GM19372 (cell line): Measurements from ENCODE around the gene NEU3.
A peak's percentile ranks its signal among the peaks of the same experiment; 100 is the strongest.
"Not testable (repeated sequence)": the region's sequence is repeated elsewhere in the genome, so short reads cannot be mapped to it uniquely, and the experiment has no call there.

ENCODE experiments used
- ATAC-seq: cut with Tn5 transposase; IDR thresholded peaks from one replicate; pipeline ENCODE4 v1.9.1; 2021; ENCODE audit warnings: mild to moderate bottlenecking, low read depth, moderate library complexity; ENCODE audit not compliant: unreplicated experiment

NEU3 gene

DNA sequence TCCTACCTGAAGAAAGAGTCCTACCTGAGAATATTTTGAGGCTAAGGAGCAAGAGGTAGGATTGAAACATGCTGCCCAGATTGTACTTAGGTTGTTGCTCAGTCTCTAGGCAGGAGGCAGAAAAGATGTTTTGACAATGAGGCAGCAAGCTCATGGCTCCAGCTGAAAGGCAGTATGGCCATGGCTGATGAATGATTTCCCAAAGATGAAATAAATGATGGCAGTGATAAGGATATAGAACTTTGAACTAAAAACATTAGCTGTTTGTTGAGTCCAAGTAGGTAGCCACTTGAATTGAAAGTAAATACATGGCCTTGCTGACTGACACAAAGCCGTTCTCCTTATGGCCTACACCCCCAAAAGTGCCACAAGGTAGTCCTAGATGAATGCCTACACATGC, 6.8 kb upstream of the NEU3 start:
- ATAC-seq, result no peak

DNA sequence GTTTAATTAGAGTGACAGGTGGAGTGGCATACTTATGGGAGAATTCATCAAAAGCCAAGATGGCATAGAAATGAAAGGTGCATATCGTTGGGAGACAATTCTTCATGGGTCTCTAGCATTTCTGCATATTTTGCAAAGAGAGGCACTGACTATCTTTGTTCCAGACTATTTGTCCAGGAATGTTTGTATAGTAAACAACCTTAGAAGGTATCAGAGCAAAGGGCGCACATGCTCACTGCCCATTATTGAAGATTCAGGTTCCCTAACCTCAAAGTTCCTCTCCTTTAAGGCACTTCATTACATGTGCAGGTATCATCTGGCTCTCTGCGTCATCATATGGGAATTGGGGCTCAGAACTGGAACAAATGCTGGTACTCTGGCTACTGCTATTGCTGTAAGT, 4.7 kb upstream of the NEU3 start:
- no peak for ATAC-seq

DNA sequence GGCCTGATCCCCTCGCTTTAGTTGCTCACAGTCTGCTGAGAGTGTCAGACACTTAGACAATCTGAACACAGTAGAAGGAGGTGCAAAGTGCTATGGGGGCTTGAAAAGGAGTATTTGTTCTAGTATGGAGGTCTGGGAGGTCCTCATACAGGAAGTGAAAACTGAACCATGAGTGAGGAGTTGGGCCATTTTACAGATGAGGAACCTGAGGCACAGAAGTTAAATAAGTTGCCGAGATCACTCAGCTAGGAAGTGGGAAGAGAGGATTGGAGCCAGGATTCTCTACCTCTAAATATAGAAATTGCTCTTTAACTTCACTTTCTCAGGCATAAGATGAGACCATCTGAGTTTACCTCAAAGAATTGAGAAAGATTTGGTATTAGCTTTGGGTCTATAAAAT, 4.0 kb upstream of the NEU3 start:
- ATAC-seq, result no peak

DNA sequence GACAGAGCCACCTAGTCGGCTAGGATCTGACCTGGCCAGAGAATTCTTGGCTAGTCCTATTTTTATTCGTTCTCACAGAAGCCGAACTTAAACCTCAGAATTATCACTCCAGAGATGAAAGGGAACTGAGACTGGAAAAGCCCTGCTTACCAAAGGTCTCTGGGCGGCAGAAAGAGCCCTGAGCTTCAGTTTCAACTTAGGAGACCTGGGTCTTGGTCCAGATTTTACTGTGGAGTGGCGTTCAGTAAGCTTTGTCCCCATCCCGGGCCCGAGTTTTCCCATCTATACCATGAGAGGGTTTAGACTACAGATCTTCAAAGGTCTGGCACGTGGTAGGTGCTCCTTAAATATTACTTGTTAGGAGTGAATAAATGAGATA, 516 bp downstream of the NEU3 start:
- ATAC-seq, result peak; percentile 9

- ATAC-seq, result not testable (repeated sequence)
These were observed 1.4 kb downstream of the NEU3 start for GRCh38 chr11:74990150-74990549.

DNA sequence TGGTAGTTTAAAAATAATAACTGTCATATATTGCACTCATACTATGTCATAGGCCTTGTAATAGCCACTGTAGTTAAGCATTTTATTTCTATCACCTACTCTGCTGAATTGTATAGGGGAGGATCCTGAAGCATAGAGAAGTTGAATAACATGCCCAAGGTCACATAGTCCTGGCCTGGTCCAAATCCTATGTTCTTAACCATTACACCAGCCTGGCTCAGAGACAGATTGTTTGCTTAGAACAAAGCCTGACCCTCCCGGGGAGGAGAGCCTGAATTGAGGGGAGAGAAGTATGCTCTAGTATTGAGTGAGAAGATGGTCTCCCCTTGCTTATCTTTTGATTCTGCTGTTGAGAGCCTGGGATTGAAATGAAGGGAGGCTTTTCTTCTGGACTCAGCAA, 2.2 kb downstream of the NEU3 start:
- no peak for ATAC-seq

GRCh38 chr11:74992852-74993251, 4.1 kb downstream of the NEU3 start:
- no peak for ATAC-seq

GRCh38 chr11:75000975-75001354, 12.2 kb downstream of the NEU3 start:
- no peak for ATAC-seq

GRCh38 chr11:75001686-75002085, 13.0 kb downstream of the NEU3 start:
- ATAC-seq, result no peak

- no peak for ATAC-seq
These were observed 13.8 kb downstream of the NEU3 start for GRCh38 chr11:75002516-75002915.

- no peak for ATAC-seq
These were observed 15.5 kb downstream of the NEU3 start for GRCh38 chr11:75004215-75004614.

DNA sequence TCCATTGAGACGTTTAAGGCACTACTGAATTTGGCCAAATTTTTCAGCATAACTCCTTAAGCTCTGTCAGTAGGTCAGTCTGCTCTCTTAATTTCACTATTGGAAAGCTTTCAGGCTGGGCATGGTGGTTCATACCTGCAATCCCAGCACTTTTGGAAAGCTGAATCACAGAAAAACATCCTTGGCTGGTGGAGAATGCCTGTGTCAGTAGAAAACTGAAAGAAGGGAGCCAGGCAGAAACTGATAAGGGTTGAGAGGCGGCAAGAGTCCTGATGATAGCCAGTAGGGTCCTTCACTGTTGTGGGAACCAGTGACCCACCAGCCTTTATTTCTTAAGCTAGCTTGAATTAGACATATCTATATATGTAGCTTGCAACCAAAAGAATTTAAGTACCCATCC, 22.6 kb downstream of the NEU3 start:
- ATAC-seq, result no peak

DNA sequence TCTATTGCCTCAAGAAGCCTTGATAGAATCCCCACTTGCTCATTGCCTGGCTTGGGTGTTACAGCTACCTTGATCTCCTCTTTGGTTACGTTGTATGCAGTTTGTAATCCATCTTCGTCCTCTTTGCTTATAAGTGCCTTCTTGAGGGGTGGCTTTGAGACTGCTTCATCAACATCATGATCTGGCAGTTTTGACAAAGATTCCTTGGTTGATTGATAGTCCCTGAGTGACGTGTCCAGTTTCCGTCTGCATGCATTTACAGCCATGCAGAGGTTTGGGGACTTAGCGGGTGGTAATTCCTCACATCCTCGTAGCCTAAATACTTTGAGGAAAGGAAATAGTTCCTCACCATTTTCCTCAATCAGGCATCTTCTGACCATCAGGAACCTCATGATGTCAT, 23.1 kb downstream of the NEU3 start:
- ATAC-seq, result no peak

- ATAC-seq, result no peak
These were observed 24.3 kb downstream of the NEU3 start for GRCh38 chr11:75013051-75013450.

- no peak for ATAC-seq
These were observed 25.4 kb downstream of the NEU3 start for GRCh38 chr11:75014129-75014528.

DNA sequence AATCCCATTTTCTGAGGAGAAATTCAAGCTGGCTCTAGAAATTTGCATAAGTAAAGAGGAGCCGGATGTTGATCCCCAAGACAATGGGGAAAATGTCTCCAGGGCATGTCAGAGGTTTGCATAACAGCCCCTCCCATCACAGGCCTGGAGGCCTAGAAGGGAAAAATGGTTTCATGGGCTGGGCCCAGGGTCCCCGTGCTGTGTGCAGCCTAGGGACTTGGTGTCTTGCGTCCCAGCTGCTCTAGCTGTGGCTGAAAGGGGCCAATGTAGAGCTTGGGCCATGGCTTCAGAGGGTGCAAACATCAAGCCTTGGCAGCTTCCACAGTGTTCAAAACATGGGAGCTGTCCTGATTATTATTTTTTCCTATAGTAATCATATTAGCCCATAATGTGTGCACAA, 30.5 kb downstream of the NEU3 start:
- ATAC-seq, result not testable (repeated sequence)

- not testable (repeated sequence) for ATAC-seq
These were observed 31.6 kb downstream of the NEU3 start for GRCh38 chr11:75020328-75020727.

- peak; percentile 38 for ATAC-seq
These were observed 33.6 kb downstream of the NEU3 start for GRCh38 chr11:75022296-75022695.

- peak; percentile 88 for ATAC-seq
These were observed 34.1 kb downstream of the NEU3 start for GRCh38 chr11:75022759-75023396.

DNA sequence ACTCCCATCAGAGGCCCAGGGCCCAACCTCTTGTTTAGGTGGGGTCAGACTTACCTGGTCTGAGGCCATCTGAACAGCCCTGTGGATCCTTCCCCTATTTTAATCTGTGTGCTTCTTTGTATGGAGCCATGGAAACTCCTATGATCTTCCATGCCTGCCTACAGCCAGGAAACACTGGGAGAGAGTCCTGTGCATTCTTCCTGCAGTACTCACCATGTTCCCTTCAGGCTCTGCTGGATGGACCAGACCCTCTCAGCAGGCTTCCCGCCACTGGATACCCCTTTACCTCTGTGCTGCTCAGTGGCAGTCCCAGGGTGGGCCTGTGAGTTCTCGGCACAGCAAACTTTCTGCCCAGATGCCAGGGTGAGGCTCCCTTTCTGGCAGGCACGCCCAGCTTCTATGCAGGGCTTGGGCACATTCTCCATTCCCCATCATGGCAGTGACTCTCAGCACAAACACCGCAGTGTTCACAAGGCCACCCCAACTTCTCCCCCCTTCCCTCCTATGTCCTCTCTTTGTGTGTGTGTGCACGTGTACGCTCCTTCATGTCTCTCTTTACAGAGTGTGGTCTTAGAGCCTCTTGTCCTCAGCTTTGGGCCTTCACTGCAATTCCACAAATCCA, 34.8 kb downstream of the NEU3 start:
- no peak for ATAC-seq

DNA sequence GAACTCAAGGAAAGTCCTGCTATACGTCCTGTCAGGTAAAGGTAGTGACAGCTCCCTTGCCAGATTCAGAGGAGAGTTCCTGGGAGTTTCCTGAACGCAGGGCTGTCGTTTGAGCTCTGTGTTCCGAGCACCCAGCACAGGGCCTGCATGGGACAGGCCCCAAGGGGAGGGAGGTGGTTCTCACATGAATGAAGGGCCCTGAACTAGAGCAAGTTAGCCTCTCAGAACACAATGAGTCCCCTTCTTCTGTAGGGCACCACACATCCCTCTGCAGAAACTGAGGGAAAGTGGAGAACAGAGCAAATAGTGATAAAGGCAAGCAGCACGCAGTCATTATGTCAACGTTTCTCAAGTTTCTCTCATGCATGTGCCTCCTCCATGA, 35.3 kb downstream of the NEU3 start:
- no peak for ATAC-seq

DNA sequence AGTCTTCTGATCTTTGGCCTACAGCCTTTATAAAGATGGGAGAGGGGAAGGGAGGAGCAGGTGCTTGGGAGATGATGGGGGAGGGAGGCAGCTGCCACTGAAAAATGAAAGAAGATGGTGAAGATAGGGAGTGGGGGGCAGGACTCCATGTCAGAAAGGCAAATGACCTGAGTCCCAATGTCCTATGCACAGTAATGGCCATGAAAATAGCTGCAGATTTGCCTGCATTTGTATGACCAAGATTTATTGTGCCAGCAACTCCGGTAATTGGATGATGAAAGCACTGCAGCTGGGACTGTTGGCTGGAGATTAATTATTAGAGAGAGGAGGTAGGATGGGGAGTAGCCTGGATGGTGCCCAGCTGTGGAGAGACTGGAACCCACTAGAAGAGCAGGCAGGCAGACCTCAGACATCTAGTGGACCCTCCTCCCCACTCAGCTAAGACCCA, 36.1 kb downstream of the NEU3 start:
- ATAC-seq, result no peak

DNA sequence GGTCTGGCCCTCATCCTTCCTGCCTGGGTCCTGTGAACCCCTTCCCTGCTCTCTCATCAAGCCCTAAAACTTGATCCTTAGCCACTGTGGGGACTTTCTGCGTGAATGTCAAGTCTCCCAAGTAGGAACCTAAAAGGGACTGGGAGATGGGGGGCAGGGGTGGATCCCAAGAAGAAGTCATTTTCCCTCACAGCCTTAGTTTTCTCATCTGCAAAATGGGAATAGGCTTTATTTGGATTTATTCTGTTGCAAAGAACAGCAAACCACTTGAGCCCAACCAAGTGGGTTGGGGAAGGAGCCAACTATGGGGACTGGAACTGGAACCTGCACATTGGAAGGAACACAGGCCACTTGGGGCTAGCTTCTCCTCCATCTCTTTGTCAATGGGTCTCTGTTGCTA, 36.8 kb downstream of the NEU3 start:
- no peak for ATAC-seq
